HG02763 (cell line): ENCODE results near the gene PI4KB.
"Not testable (repeated sequence)": the region's sequence is repeated elsewhere in the genome, so short reads cannot be mapped to it uniquely, and the experiment has no call there.

Experiments
- ATAC-seq: cut with Tn5 transposase; IDR thresholded peaks from one replicate; pipeline ENCODE4 v1.9.1; 2021; ENCODE audit warnings: mild to moderate bottlenecking, moderate library complexity; ENCODE audit not compliant: unreplicated experiment

The PI4KB gene

DNA sequence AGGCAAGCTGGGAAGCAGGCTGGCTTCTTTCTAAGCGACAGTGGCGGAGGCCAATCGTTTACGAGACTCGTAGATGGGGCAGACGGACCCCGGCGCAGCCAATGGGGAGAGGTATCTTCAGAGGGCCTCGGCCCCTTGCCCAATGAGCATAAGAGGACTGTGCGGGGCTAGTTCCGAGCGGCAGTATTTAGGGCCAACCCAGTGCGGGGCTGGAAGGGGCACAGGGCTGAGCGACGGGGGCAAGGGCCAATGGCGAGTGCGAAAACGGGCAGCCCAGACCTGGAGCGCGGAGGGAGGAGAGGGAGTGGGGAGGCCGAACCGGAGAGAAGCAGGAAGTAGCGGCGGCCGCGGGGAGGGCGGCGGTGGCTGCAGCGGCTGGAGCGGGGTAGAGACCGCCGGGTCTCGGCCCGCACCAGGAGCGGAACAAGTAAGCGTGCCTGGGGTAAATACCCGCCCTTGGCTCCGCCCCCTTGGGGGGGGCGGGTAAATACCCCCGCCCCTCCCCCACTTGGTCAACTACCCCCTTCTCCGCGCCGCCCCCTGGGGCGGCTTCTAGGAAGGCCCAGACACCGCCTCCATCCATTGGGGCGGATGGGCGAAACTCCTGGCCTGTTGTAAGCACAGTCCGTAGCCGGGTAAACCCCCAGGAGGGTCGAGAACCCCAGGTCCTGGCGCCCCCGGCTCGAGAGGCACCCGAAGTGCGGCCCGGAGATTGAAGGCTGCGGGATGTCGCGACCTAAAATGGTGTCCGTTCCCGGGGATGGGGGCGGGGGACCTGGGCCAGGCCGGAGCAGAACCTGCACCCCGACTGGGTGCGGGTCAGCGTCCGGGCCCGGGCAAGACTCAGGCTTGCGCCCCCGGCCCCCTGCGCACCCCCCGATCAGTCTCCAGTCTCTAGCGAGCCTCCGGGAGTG is 45.0 kb downstream of the PI4KB start, which contains the start of gene ZNF687:
ZNF687 (plus strand) TSS at position 331 of the 914 bp plus-strand sequence. CDS start 3,993 bp downstream, outside the sequence.
- ATAC-seq = peak; percentile 83

DNA sequence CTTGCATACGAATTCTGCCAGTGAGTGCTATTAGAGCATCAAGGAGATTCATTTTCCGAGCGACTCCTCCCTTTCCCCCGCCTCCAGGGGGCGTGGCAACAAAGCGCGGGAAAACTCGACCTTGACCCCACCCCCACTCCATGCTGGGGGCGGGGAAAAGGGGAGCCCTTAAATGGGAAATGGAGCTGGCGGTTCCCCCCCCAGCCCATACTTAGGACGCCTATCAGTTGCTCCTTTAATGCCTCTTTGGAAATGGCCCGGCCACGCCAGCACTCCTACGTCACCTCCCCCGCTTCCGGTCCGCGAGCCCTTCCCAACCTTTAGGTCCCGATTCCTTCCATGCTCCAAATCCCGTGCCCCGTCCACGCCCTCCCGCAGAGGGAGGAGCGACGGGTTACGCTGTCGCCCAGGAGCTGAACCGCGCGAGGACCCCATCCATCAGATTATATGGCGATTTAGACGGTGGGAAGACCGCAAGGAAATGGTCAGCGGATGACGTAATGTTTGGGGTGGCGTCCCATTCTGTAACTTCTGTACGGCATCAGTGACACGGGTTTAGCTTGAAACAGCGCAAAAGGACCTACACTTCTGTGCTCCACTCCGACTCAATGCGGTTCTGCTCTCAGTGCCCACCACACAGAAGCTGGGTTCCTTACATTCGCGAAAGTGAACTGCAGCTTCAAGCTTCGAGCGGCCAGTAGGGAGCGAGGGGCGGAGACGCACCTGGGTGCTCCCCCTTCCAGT is 45.8 kb downstream of the PI4KB start:
- peak; percentile 46 for ATAC-seq

DNA sequence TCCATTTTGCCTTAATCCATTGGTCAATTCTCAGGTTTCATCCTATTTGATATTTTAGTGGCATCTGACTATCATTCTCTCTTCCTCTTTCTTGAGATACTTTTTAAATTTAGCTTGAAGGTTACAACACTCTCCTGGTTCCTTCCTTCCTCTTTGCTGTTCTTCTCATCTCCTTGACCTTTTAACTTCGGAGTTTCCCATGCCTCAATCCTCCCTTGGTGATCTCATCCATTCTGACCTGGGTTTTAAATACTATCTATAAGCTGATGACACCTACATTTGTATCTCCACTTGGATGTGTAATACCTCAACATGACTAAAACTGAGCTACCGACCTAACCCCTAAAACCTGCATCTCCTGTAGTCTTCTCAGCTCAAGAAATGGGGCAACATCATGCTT is 50.0 kb downstream of the PI4KB start:
- no peak for ATAC-seq

DNA sequence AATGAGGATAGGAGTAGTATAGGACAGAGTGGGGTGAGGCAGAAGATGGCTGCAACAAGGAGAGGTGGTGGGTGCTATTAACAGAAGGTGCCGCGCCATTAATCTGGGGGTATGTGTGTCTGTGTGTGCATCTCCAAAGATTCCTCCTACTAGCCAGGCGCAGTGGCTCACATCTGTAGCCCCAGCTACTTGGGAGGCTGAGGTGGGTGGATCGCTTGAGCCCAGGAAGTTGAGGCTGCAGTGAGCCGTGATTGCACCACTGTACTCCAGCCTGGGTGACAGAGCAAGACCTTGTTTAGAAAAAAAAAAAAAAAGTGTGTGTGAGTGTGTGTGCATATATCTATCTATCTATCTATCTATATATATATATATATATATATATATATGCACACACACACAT is 51.9 kb downstream of the PI4KB start:
- not testable (repeated sequence) for ATAC-seq

DNA sequence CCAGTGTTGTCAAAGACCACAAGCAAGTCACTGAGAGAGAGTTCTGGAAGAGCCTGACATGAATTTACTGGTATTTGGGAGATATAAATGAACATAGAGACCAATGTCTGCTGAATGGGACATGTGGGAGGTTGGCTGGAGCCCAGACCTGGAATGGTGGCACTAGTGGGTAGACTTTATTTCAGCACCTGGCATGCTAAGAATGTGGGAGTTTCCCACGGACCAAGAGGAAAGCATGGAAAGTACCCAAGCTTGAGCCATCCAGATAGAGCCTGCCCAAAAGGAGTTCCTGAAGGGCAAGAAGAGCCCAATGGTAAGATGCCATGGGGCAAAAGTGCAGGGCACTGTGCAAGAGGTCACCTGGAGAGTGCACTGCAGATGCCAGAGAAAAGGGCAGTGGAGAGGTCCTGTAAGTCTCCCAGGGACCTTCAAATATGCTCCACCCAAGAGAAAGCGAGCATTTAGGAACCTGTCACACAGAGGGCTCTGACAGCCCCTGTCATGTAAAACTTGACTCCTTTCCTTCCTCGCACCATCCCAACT is 53.2 kb downstream of the PI4KB start:
- no peak for ATAC-seq

DNA sequence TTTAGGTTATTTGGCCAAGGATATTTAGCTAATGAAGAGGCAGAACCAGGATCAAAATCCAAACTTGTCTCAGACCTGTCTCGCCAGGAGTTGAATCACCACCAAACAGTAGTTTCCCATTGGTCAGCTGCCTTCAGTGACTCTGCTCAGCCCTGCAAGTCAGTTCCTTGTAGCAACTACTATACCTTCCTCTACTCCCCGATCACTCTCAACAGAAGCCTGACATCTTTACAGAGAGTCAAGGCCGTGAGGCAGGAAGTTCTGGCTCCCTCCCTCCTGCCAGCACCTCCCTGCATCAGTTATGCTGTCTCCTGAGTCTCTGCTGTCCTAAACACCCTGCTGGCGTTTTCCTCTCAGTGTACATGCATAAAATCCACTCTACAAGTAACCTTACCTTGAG is 59.5 kb downstream of the PI4KB start:
- no peak for ATAC-seq

DNA sequence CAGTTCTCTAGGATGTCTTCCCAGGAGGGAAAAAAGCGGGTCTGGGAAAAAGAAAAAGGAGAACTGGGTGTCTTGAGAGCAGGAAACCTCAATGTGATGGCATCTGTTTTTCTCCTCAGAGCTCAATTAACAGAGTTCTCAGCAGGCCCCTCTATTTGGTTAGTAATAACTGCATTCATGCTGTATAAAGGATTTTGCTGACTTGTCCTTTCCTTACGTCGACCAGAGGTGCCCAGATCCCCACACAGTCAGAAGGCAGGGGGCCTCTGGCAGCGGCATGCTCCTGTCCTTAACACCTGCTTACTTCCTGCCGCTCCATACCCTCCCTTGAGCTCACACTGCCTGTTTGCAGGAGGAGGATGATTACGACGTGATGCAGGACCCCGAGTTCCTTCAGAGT is 60.4 kb downstream of the PI4KB start:
- ATAC-seq = no peak

DNA sequence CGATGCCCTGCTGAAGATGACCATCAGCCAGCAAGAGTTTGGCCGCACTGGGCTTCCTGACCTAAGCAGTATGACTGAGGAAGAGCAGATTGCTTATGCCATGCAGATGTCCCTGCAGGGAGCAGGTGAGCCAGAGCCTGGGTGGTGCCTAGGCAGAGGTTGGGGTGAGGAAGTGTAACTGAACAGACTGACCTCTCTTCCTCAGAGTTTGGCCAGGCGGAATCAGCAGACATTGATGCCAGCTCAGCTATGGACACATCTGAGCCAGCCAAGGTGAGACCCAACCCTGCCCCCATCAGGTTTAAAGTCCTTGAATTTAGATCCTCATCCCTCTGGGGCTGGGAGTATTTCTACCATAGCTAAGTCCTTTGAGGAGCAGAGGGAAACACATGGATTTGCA is 60.9 kb downstream of the PI4KB start:
- no peak for ATAC-seq

DNA sequence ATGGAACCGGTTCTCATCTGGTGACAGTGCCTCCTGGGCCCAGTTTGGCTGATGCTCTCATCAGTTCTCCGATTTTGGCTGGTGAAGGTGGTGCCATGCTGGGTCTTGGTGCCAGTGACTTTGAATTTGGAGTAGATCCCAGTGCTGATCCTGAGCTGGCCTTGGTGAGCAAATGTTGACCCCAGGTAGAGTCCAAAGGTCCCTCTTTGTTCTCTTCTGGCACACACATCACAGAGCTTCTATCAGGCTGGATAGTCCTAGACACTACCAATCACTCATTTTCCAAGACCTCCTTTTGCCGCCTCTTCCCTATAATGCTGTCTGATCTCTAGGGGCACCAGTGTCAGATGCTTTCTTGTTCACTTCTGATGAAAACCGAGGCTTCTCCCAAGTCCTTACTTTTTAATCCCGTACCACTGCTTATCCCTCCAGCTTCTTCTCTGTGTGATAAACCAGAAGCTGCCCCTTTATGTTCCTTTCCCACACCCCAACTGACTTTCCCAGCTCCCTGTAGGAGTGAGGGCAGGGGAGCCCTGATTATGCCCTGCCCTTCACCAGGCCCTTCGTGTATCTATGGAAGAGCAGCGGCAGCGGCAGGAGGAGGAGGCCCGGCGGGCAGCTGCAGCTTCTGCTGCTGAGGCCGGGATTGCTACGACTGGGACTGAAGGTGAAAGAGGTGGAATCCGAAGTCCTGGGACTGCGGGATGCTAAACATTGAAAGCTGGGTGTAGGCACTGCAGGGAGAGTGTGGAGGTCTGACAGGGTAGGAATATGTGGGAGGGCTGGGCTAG is 61.6 kb downstream of the PI4KB start:
- ATAC-seq = no peak

DNA sequence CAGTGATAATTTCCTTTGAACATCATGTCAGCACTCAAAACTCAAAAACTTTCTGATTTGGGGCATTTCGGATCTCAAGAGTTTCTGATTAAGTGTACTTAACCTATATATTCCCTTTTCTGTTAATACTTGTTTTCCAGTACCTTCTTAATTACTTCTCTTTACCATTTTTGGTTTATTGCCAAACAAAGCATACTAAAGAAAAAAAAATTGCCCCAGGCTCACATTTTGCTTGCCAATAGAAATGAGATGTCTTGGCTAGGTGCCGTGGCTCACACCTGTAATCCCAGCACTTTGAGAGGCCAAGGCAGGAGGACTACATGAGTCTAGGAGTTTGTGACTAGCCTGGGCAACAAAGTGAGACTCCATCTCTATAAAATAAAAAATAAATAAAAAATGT is 67.9 kb downstream of the PI4KB start:
- ATAC-seq = no peak

DNA sequence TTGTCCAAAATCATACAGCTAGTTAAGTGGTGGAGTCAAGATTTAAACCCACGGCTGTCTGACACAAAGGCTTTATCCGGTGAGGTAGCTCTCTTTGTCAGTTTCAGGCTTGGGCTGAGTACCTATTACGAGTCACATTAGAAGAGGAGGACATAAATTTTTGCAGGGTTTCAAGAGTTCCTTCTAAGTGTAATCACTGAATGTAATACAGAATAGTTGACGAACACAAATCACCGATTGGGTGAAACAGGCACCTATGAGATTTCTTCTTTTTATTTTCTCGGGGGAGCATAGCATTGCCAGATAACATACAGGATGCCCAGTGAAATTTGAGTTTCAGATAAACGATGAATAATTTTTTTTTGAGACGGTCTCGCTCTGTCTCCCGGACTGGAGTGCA is 71.8 kb downstream of the PI4KB start:
- no peak for ATAC-seq

DNA sequence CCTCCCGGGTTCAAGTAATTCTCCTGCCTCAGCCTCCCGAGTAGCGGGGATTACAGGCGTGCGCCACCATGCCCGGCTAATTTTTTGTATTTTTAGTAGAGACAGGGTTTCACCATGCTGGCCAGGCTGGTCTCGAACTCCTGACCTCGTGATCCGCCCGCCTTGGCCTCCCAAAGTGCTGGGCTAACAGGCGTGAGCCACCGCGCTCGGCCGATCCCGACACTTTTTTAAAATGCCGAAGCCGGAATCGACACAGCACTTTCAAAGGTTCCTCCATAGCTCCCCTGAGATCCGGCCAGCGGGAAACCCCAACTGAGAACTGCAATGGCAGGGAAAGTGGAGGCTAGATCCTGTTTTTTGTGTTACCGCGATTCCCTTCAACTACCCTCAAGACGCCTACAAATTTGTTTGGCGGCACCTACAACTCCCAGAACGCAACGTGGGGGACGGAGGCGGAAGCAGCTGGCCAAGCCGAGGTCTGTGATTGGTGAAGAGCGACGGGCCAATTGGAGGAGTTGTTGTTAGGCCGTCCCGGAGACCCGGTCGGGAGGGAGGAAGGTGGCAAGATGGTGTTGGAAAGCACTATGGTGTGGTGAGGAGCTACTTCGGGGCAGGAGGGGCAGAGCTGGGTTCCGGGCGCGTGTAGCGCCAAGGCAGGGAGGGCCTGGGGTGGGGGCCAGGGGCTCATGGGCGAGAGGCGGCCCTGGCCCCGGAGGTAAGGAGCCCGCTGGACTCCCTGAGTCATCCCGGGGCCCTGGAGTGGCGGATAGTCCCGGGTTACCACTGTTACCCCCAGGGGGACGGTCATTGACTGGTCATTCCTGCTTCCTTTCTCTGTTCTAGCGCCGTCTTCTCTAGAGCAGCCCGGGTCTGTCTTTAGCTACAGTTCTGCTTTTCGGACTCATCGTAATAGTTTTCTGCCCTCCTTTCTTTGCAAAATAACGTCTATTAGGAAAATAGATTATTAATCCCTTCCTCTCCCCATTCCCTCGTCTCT is 72.7 kb downstream of the PI4KB start, which contains the start of gene PSMD4:
PSMD4 (plus strand) TSS at position 518 of the 997 bp plus-strand sequence; CDS start at position 567, 49 bp downstream.
- peak; percentile 90 for ATAC-seq

DNA sequence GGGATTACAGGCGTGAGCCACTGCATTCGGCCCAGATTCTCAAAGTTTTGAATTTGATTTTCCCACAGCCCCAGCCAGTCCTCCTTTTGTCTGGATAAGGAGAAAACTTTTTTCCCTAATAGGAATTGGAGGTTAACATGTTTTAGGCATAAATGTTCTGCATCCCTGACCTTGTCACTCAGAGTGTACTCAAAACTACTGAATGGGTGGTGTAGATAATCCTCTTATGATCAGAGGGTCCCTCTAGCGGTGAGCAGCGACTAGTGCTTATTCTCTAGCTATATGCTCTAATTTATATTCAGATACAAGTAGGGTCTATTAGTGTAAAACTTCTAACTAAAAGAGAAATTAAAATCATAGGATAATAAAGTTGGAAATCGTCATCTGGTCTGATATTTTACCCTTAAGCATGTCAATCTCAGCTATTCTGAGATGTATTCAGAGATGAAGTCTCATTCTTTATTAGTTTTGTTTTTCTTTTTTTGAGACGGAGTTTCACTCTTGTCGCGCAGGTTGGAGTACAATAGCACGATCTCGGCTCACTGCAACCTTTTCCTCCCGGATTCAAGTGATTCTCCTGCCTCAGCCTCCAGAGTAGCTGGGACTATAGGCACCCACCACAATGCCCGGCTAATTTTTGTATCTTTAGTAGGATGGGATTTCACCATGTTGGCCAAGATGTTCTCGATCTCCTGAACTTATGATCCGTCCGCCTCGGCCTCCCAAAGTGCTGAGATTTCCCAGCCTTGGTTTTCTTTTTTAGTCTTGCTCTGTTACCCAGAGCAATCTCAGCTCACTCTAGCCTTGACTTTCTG is 75.4 kb downstream of the PI4KB start:
- no peak for ATAC-seq

DNA sequence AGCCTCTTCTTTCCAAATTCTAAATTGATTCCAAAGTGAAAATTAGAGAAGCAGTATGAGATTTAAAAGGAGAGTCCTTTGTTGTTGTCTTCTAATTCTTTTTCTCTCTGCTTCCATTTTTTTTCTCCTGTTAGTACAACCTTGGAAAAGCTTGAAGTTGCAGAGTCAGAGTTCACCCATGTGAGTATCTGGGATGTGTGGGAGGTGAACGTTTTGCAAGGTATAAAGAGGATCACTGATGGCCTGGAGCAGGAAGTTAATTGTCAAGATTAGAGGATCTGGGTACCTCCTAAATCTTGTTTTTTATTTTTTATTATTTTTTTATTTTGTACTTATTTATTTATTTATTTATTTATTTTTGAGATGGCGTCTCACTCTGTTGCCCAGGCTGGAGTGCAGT is 80.4 kb downstream of the PI4KB start:
- ATAC-seq = no peak

DNA sequence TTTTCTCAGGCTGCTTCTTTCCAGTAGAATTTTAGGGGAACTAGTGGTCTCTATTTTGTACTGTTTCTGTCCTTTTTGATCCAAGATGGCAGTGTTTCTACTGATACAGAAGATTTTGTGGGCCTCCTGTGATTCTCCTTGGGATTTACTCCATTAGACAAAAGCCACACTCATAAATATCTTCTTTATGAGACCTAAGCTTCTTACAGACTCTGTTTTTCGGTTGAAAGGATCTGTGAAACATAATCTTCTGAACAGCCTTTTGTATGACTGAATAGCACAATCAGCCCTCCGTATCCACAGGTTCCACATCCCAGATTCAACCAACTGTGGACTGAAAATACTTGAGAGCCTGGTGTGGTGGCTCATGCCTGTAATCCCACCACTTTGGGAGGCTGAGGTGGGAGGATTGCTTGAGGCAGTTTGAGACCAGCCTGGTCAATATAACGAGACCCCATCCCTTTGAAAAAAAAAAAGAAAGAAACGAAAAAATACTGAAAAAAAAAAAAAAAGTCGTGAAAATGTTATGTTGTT is 83.5 kb downstream of the PI4KB start:
- no peak for ATAC-seq

DNA sequence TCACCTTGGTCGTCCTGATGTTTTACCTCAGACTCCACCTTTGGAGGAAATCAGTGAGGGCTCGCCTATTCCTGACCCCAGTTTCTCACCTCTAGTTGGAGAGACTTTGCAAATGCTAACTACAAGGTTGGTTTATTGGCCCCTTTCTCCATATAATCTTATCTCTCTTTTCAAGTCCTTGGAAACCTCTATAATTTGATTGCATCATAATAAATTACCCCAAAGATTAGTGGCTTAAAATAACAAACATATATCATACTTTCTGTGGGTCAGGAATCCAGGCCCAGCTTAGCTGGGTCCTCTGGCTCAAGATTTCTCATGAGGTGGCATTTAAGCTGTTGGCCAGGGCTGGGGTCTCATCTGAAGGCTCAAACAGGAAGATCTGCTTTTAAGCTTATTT is 84.8 kb downstream of the PI4KB start:
- ATAC-seq = no peak
